ENCODE data around the gene KRT85.
A peak's percentile ranks its signal among the peaks of the same experiment; 100 is the strongest.

The KRT85 gene

DNA sequence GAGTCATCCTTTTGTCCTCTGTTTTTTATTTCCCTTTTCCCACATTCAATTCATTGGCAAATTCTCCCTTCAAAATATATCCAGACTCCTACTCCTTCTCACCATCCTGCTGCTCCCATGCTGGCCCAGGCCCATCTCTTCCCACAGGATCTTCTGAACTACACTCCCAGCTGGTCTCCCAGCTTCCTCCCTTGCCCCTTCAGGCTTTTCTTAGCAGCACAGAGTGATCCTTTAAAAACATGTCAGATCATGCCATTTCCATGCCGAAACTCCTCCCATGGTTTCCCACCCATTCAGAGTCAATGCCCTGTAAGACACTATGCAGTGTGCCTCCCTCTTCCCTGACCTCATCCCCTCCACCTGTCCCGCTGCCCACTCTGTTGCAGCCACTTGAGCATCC, 20.6 kb upstream of the KRT85 start:
- TF ChIP-seq GATA1 (IDR thresholded peaks at IDR 0.05; ENCODE audit: low read depth, low read length) (no peak), POLR2A (IDR thresholded peaks at IDR 0.05; ENCODE audit: low read length) (no peak)
- no peak for DNase-seq

- no peak for TF ChIP-seq GATA1 (IDR thresholded peaks at IDR 0.05; ENCODE audit: low read depth, low read length)
- no peak for TF ChIP-seq POLR2A (IDR thresholded peaks at IDR 0.05; ENCODE audit: low read length)
- DNase-seq: no peak
These were observed 18.0 kb upstream of the KRT85 start, which contains the start of gene KRT84 for GRCh38 chr12:52385226-52385702. Gene KRT84 (minus strand): TSS chr12:52385652. CDS start chr12:52385585, 67 bp downstream.

DNA sequence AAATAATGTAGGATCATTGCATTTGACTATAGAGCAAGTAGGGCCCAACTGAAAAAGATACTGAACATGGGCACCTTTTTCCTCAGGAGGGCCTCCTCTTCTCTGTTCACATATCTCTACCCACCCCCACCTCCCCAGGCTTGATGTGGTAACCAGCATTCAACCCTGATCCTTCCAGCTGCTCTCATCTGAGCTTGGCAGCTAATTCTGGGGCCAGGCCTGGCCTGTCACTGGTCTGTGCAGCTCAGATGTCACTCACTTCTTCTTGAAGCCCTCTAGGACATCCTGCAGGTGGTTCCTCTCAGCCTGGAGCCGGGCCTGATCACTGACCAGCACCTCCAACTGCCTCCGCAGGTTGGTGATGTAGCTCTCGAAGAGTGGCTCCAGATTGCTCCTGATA, 16.1 kb upstream of the KRT85 start:
- DNase-seq: no peak
- TF ChIP-seq POLR2A (IDR thresholded peaks at IDR 0.05; ENCODE audit: low read length) (no peak), GATA1 (IDR thresholded peaks at IDR 0.05; ENCODE audit: low read depth, low read length) (no peak)

- TF ChIP-seq GATA1 (IDR thresholded peaks at IDR 0.05; ENCODE audit: low read depth, low read length): no peak
- no peak for TF ChIP-seq POLR2A (IDR thresholded peaks at IDR 0.05; ENCODE audit: low read length)
- DNase-seq: no peak
These were observed 15.6 kb upstream of the KRT85 start for GRCh38 chr12:52382854-52383253.

DNA sequence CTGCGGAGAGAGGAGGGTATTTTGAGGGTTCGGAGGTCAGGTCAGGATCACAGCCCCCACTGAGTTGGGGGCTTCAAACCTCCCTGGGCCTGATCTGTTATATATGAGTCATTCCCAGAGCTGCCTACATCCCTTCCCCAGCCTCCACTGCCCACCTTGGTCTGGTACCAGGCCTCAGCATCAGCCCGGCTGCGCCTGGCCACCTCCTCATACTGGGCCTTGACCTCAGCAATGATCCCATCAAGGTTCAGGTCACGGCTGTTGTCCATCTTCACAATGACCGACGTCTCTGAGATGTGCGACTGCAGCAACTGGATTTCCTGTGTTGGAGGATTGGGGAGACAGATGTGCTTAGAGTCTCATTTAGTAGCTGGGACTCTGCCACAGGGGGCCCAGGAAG, 13.9 kb upstream of the KRT85 start:
- no peak for DNase-seq
- no peak for TF ChIP-seq GATA1 (IDR thresholded peaks at IDR 0.05; ENCODE audit: low read depth, low read length)
- TF ChIP-seq POLR2A (IDR thresholded peaks at IDR 0.05; ENCODE audit: low read length): no peak

DNA sequence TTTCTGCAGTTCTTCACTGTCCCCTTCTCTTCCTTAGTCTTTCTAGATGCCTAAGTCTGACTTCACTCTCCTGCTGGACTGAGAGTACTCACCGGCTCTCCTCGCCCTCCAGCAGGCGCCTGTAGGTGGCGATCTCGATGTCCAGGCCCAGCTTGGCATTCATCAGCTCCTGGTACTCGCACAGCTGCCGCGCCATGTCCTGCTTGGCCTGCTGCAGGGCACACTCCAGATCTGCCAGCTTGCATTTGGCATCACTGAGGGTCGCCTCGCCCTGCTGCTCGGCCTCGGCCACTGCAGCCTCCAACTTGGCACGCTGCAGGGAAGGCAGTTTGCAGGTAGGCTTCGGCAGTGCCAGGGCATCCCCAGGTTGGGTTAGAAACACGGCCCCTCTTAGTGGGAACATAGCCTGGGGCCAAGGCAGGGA, 13.0 kb upstream of the KRT85 start:
- peak; percentile 12 to 26 for DNase-seq
- TF ChIP-seq POLR2A (IDR thresholded peaks at IDR 0.05; ENCODE audit: low read length): no peak
- no peak for TF ChIP-seq GATA1 (IDR thresholded peaks at IDR 0.05; ENCODE audit: low read depth, low read length)

GRCh38 chr12:52379536-52379935, 12.3 kb upstream of the KRT85 start:
- no peak for DNase-seq
- TF ChIP-seq POLR2A (IDR thresholded peaks at IDR 0.05; ENCODE audit: low read length) (no peak), GATA1 (IDR thresholded peaks at IDR 0.05; ENCODE audit: low read depth, low read length) (no peak)

- no peak for DNase-seq
- TF ChIP-seq POLR2A (IDR thresholded peaks at IDR 0.05; ENCODE audit: low read length) (no peak), GATA1 (IDR thresholded peaks at IDR 0.05; ENCODE audit: low read depth, low read length) (no peak)
These were observed 10.8 kb upstream of the KRT85 start for GRCh38 chr12:52378091-52378490.

GRCh38 chr12:52377266-52377665, 10.0 kb upstream of the KRT85 start:
- TF ChIP-seq POLR2A (IDR thresholded peaks at IDR 0.05; ENCODE audit: low read length) (no peak), GATA1 (IDR thresholded peaks at IDR 0.05; ENCODE audit: low read depth, low read length) (no peak)
- DNase-seq: no peak

GRCh38 chr12:52372216-52373154, 5.2 kb upstream of the KRT85 start:
- peak; percentile 59 to 79 for DNase-seq
- TF ChIP-seq POLR2A (IDR thresholded peaks at IDR 0.05; ENCODE audit: low read length) (no peak), GATA1 (IDR thresholded peaks at IDR 0.05; ENCODE audit: low read depth, low read length) (no peak)

- TF ChIP-seq POLR2A (IDR thresholded peaks at IDR 0.05; ENCODE audit: low read length) (no peak), GATA1 (IDR thresholded peaks at IDR 0.05; ENCODE audit: low read depth, low read length) (no peak)
- DNase-seq: no peak
These were observed 4.4 kb upstream of the KRT85 start for GRCh38 chr12:52371716-52372115.

DNA sequence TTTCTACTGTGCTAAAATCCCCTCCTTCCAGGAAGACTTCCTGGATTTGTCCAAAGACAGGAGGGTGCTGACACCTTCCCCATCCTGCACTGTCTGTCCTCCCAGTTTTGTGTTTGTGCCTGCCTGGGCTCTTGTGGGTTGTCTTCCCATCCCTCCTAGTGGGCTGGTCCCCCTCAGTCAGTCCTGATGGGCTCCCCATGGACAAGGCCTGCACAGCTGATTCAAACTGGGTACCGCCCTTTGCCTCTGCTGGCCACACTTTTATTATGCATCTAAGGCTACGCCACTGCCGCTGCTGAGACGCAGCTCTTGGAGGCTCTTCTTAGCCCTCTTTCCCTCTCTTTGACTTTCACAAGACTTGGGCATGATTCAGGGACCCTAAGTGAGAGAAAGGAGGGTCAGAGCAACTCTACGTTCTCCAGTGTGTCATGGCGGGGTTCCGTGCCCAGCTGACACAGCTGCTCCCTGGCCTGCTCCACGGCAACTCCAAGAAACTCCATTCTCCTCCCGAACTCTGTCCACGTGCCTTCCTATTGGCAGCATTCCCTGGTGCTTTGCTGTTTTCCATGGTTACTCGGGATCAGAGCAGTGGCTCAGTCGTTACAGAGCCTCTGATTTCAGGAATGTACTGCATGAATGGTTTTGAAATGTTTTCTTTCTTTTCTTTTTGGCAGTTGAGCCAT, 3.8 kb upstream of the KRT85 start:
- TF ChIP-seq GATA1 (IDR thresholded peaks at IDR 0.05; ENCODE audit: low read depth, low read length) (no peak), POLR2A (IDR thresholded peaks at IDR 0.05; ENCODE audit: low read length) (no peak)
- no peak for DNase-seq

GRCh38 chr12:52369809-52370208, 2.5 kb upstream of the KRT85 start:
- DNase-seq: no peak
- no peak for TF ChIP-seq POLR2A (IDR thresholded peaks at IDR 0.05; ENCODE audit: low read length)
- no peak for TF ChIP-seq GATA1 (IDR thresholded peaks at IDR 0.05; ENCODE audit: low read depth, low read length)

DNA sequence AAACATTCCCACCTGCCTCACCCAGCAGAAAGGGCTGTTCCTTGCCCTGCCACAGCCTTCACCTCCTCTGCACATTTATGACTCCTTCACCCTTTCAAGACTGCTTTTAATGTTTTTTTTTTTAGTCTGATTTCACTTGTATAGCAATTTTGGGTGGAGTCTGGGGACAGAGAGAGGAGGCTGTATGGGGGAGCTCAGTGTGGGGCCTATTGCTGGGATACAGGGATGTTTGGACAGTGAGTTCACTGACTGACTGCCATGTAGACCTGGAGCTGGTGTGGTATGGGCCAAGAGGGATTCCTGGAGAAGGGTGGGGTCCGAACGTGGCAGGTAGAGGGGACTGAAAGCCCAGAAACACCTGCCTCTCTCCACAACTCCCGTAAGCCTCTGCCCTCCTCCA, 1.9 kb upstream of the KRT85 start:
- DNase-seq: no peak
- TF ChIP-seq GATA1 (IDR thresholded peaks at IDR 0.05; ENCODE audit: low read depth, low read length) (no peak), POLR2A (IDR thresholded peaks at IDR 0.05; ENCODE audit: low read length) (no peak)
